Mesenchymal stem cell (in vitro differentiated cells and primary cell): Measurements from ENCODE around the gene RHPN2. TPM values are rescaled to one million over a fixed set of nuclear protein-coding genes. Genes with fewer than 3 reads are reported as not detected.
A peak's percentile ranks its signal among the peaks of the same experiment; 100 is the strongest.

Source experiments
- DNase-seq: peaks from one replicate; pipeline ENCODE4 v3.0.0-alpha.2; 2013
- H2AFZ ChIP-seq: one replicate; pipeline ENCODE4 v1.6.1; 2013; ENCODE audit warnings: low read depth, mild to moderate bottlenecking, control low read depth, inconsistent platforms, low read length, moderate library complexity
- H2AK5ac ChIP-seq: 2 replicates; pipeline ENCODE4 v1.6.1; 2013; ENCODE audit warnings: low read length, moderate library complexity, mild to moderate bottlenecking, inconsistent platforms; ENCODE audit not compliant: severe bottlenecking
- H2BK120ac ChIP-seq: one replicate; pipeline ENCODE4 v1.6.1; 2013; ENCODE audit warnings: low read depth, mild to moderate bottlenecking, inconsistent platforms, low read length, moderate library complexity
- H2BK12ac ChIP-seq, 2 experiments: one replicate each; pipeline ENCODE4 v1.6.1; 2013; ENCODE audit warnings: inconsistent platforms in 2 of 2, low read length in 2 of 2, mild to moderate bottlenecking in 2 of 2, moderate library complexity in 2 of 2, control low read depth in 1 of 2
- H2BK15ac ChIP-seq: one replicate; pipeline ENCODE4 v1.6.1; 2013; ENCODE audit warnings: mild to moderate bottlenecking, low read depth, inconsistent platforms; ENCODE audit not compliant: poor library complexity, severe bottlenecking
- H2BK5ac ChIP-seq: 2 replicates; pipeline ENCODE4 v1.6.1; 2013; ENCODE audit warnings: low read depth, mild to moderate bottlenecking, low read length, control low read depth, inconsistent platforms; ENCODE audit not compliant: poor library complexity, severe bottlenecking
- H3K14ac ChIP-seq, 2 experiments: one replicate each; pipeline ENCODE4 v1.6.1; 2013; ENCODE audit warnings: inconsistent platforms in 2 of 2, low read length in 2 of 2, control low read depth in 1 of 2, mild to moderate bottlenecking in 1 of 2, moderate library complexity in 1 of 2
- H3K18ac ChIP-seq, 2 experiments: one replicate each; pipeline ENCODE4 v1.6.1; 2013; ENCODE audit warnings: inconsistent platforms in 2 of 2, low read length in 2 of 2, control low read depth in 1 of 2, low read depth in 1 of 2, mild to moderate bottlenecking in 1 of 2
- H3K23ac ChIP-seq, 2 experiments: one replicate each; pipeline ENCODE4 v1.6.1; 2013; ENCODE audit warnings: inconsistent platforms in 2 of 2, low read length in 2 of 2, mild to moderate bottlenecking in 2 of 2, moderate library complexity in 2 of 2, control low read depth in 1 of 2
- H3K27ac ChIP-seq: 2 replicates; pipeline ENCODE4 v1.5.1; 2013; ENCODE audit warnings: mild to moderate bottlenecking, moderate library complexity, low read length, control low read depth, inconsistent platforms; ENCODE audit not compliant: poor library complexity, severe bottlenecking
- H3K27me3 ChIP-seq, 2 experiments: 2 replicates each; pipeline versions ENCODE4 v1.6.1 to v1.7.0; 2013; ENCODE audit warnings: low read length in 2 of 2, mild to moderate bottlenecking in 2 of 2, moderate library complexity in 2 of 2, control low read depth in 1 of 2, inconsistent platforms in 1 of 2; ENCODE audit not compliant: control insufficient read depth in 1 of 2, insufficient read depth in 1 of 2
- H3K36me3 ChIP-seq, 2 experiments: 2 replicates each; pipeline versions ENCODE4 v1.6.1 to v1.7.0; 2013; ENCODE audit warnings: low read length in 2 of 2, control low read depth in 1 of 2, inconsistent platforms in 1 of 2, low read depth in 1 of 2, mild to moderate bottlenecking in 1 of 2; ENCODE audit not compliant: insufficient read depth in 2 of 2, control insufficient read depth in 1 of 2
- H3K4ac ChIP-seq, 2 experiments: one replicate each; pipeline ENCODE4 v1.6.1; 2013; ENCODE audit warnings: inconsistent platforms in 2 of 2, low read length in 2 of 2, mild to moderate bottlenecking in 2 of 2, moderate library complexity in 2 of 2, control low read depth in 1 of 2, low read depth in 1 of 2
- H3K4me1 ChIP-seq: 2 replicates; pipeline ENCODE4 v1.6.1; 2013; ENCODE audit warnings: low read depth, low read length, control low read depth; ENCODE audit not compliant: control insufficient read depth, insufficient read depth
- H3K4me2 ChIP-seq: 2 replicates; pipeline ENCODE4 v1.6.1; 2013; ENCODE audit warnings: low read length, mild to moderate bottlenecking, inconsistent platforms; ENCODE audit not compliant: poor library complexity, severe bottlenecking
- H3K4me3 ChIP-seq, 2 experiments: 2 replicates each; pipeline versions ENCODE4 v1.5.1 to v1.7.0; 2013; ENCODE audit warnings: low read length in 2 of 2, mild to moderate bottlenecking in 2 of 2, control low read depth in 1 of 2, low read depth in 1 of 2; ENCODE audit not compliant: insufficient read depth in 1 of 2
- H3K79me1 ChIP-seq: replicated peaks from 2 replicates; pipeline ENCODE4 v1.6.1; 2013; ENCODE audit warnings: mild to moderate bottlenecking, control low read depth, low read length, inconsistent platforms; ENCODE audit not compliant: poor library complexity, severe bottlenecking
- H3K9ac ChIP-seq: 2 replicates; pipeline ENCODE4 v1.7.0; 2013; ENCODE audit warnings: mild to moderate bottlenecking, low read length, moderate library complexity
- H3K9me3 ChIP-seq: 2 replicates; pipeline ENCODE4 v1.7.0; 2013; ENCODE audit warnings: mild to moderate bottlenecking, low read length; ENCODE audit not compliant: control insufficient read depth
- H4K8ac ChIP-seq: one replicate; pipeline ENCODE4 v1.6.1; 2013; ENCODE audit warnings: inconsistent platforms, mild to moderate bottlenecking, low read length, moderate library complexity
- H4K91ac ChIP-seq: one replicate; pipeline ENCODE4 v1.6.1; 2013; ENCODE audit warnings: mild to moderate bottlenecking, low read length, inconsistent platforms
- WGBS: methylation state at CpG from one replicate; pipeline ENCODE4 v1.1.7; 2013; ENCODE audit warnings: mixed read lengths; 5-methylcytosine and 5-hydroxymethylcytosine counted together
- small RNA-seq: library from polyadenylated mRNA; stranded (forward); fragments of <200 nt; extraction: miRNeasy Mini kit (QIAGEN cat#:217004); gene quantifications from one replicate; pipeline ENCODE3, GENCODE V24; 2013; ENCODE audit warnings: low read depth

The RHPN2 gene

DNA sequence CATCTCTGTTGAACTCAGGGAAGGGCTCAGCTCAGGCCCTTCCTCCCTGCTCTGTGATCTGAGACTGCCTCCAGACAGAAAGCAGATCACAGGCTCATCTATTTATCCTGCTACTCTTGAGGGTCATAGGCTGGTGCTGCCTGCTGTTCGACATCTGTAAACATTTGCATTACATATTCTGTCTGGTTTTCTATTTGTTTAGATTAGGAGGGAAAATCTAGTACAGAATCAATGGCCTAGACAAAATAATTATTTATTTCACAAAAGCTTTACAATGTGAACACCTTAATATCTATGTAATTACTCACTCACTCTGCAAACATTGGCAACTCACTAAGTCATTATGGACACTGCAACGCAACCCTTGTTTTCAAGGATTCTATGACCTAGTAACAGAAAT is 135.9 kb downstream of the RHPN2 start:
- Histone ChIP-seq H3K9me3 (peaks cover 8% of the 10 kb centered on the region), H2AFZ (no peak overlapping the region), H2AK5ac (no peak overlapping the region), H3K14ac (no peak overlapping the region), H3K27ac (no peak overlapping the region), H3K4me2 (no peak overlapping the region), H3K9ac (no peak overlapping the region), H2BK12ac (no peak overlapping the region), H2BK15ac (no peak overlapping the region), H2BK5ac (no peak overlapping the region), H3K36me3 (peaks cover 49 to 78% of the 10 kb centered on the region in 2 experiments), H3K4me1 (no peaks in the 10 kb centered on the region), H3K23ac (no peak overlapping the region), H4K91ac (no peak overlapping the region), H3K79me1 (peaks cover 5% of the 10 kb centered on the region), H3K4me3 (no peak overlapping the region), H3K4ac (no peak overlapping the region), H3K18ac (no peak overlapping the region), H3K27me3 (no peaks in the 10 kb centered on the region), H2BK120ac (no peak overlapping the region), H4K8ac (no peak overlapping the region)
- peak; percentile 52 for DNase-seq
- 100% methylated on average over 1 of the region's 2 CpGs for WGBS

Small RNAs within 50 kb of the gene (small RNA-seq; reads per million reads assigned to genes)
- not detected for gene AC008521.1
- gene AC008521.2 = not detected
